ENCODE data around the gene DDX54. TPM values are rescaled to one million over a fixed set of nuclear protein-coding genes. Genes with fewer than 3 reads are reported as not detected.
A peak's percentile ranks its signal among the peaks of the same experiment; 100 is the strongest.

Gene DDX54
- total and polyA plus RNA-seq, 5 experiments from 2014 or later, result 17.9 to 81.8 (median 38.2) TPM

GRCh38 chr12:113152835-113153814, 32.2 kb downstream of the DDX54 start:
- DNase-seq (peak; percentile 20 to 79 (median 68)), ATAC-seq (peak; percentile 86 to 93)
- Mint-ChIP-seq H3K36me3 (peaks cover 0 to 9% (median 0%) of the 10 kb centered on the region in 3 donors), H3K4me1 (peaks cover 9 to 36% (median 21%) of the 10 kb centered on the region in 4 donors), H3K4me3 (peak overlapping the region; percentile 75 to 89 (median 83)), H3K27me3 (peaks cover 0 to 25% (median 0%) of the 10 kb centered on the region in 5 donors), H3K27ac (peak overlapping the region in 6 of 10 donors; percentile 22 to 86 (median 55)), H3K9me3 (no peaks in the 10 kb centered on the region)
- POLR2A ChIA-PET, result interaction anchor here (0.6 to 0.9 kb wide), 3 partner anchors 69 to 253 kb away, joined by 3 to 6 read pairs (median 5); no protein-coding TSS in a partner anchor

GRCh38 chr12:113152196-113152834, 33.0 kb downstream of the DDX54 start:
- peaks cover 0 to 25% (median 0%) of the 10 kb centered on the region in 5 donors for H3K27me3 Mint-ChIP-seq
- H3K36me3 Mint-ChIP-seq, result peaks cover 0 to under 1% (median 0%) of the 10 kb centered on the region in 3 donors
- no peak for ATAC-seq
- peak overlapping the region; percentile 75 to 89 (median 83) for H3K4me3 Mint-ChIP-seq
- peak overlapping the region in 8 of 10 donors; percentile 22 to 86 (median 61) for H3K27ac Mint-ChIP-seq
- POLR2A ChIA-PET, result no interaction called here
- no peak for DNase-seq
- H3K4me1 Mint-ChIP-seq, result peaks cover 9 to 36% (median 21%) of the 10 kb centered on the region in 4 donors
- peaks cover 0 to 3% (median 1%) of the 10 kb centered on the region in 9 donors for H3K9me3 Mint-ChIP-seq

- Mint-ChIP-seq H3K4me3 (peak overlapping the region in 7 of 10 donors; percentile 80 to 89 (median 83)), H3K27ac (peak overlapping the region in 3 of 10 donors; percentile 72 to 86 (median 86)), H3K4me1 (peaks cover 9 to 33% (median 21%) of the 10 kb centered on the region in 4 donors), H3K36me3 (no peaks in the 10 kb centered on the region), H3K27me3 (peaks cover 0 to 25% (median 0%) of the 10 kb centered on the region in 5 donors), H3K9me3 (peaks cover 0 to 8% (median 2%) of the 10 kb centered on the region in 9 donors)
- POLR2A ChIA-PET, result interaction anchor here (0.7 kb wide), 1 partner anchor 64 kb away, joined by 5 read pairs; no protein-coding TSS in a partner anchor
- ATAC-seq (no peak), DNase-seq (no peak)
Observed at GRCh38 chr12:113151655-113152054, 33.6 kb downstream of the DDX54 start.

GRCh38 chr12:113149361-113150150, 35.7 kb downstream of the DDX54 start, which contains the start of gene CFAP73:
Gene CFAP73 (plus strand): TSS chr12:113149724. CDS start chr12:113149858, 134 bp downstream.
- DNase-seq (peak in 3 of 10 donors; percentile 10 to 24 (median 16)), ATAC-seq (no peak)
- H3K27me3 Mint-ChIP-seq, result peaks cover 0 to 17% (median 0%) of the 10 kb centered on the region in 5 donors
- H3K4me3 Mint-ChIP-seq, result peak within 1 kb of the TSS in 1 of 10 donors; percentile 50
- peaks cover 0 to 13% (median 2%) of the 10 kb centered on the region in 9 donors for H3K9me3 Mint-ChIP-seq
- POLR2A ChIA-PET, result no interaction called here
- no peaks in the 10 kb centered on the region for H3K36me3 Mint-ChIP-seq
- H3K4me1 Mint-ChIP-seq, result peaks cover 9 to 20% (median 18%) of the 10 kb centered on the region in 4 donors
- H3K27ac Mint-ChIP-seq, result peak within 1 kb of the TSS in 3 of 10 donors; percentile 52 to 79 (median 72)

GRCh38 chr12:113146999-113147398, 38.3 kb downstream of the DDX54 start:
- DNase-seq, result no peak
- Mint-ChIP-seq H3K27me3 (peaks cover 0 to 7% (median 0%) of the 10 kb centered on the region in 5 donors), H3K36me3 (no peaks in the 10 kb centered on the region), H3K27ac (no peak overlapping the region), H3K9me3 (peaks cover 0 to 13% (median 2%) of the 10 kb centered on the region in 9 donors), H3K4me1 (peaks cover under 1 to 13% (median 4%) of the 10 kb centered on the region in 4 donors), H3K4me3 (no peak overlapping the region)
- POLR2A ChIA-PET, result no interaction called here
- no peak for ATAC-seq

GRCh38 chr12:113145720-113146551, 39.3 kb downstream of the DDX54 start:
- peaks cover 0 to 16% (median 1%) of the 10 kb centered on the region in 4 donors for H3K4me1 Mint-ChIP-seq
- H3K27me3 Mint-ChIP-seq, result peaks cover 0 to 5% (median 0%) of the 10 kb centered on the region in 5 donors
- POLR2A ChIA-PET, result no interaction called here
- H3K9me3 Mint-ChIP-seq, result peaks cover 0 to 13% (median 2%) of the 10 kb centered on the region in 9 donors
- peak in 1 of 10 donors; percentile 10 for DNase-seq
- no peaks in the 10 kb centered on the region for H3K36me3 Mint-ChIP-seq
- H3K4me3 Mint-ChIP-seq, result no peak overlapping the region
- H3K27ac Mint-ChIP-seq, result no peak overlapping the region
- ATAC-seq, result no peak

GRCh38 chr12:113144806-113145205, 40.5 kb downstream of the DDX54 start:
- H3K27me3 Mint-ChIP-seq, result peaks cover 0 to 2% (median 0%) of the 10 kb centered on the region in 5 donors
- ATAC-seq (no peak), DNase-seq (peak in 1 of 10 donors; percentile 23)
- no peak overlapping the region for H3K4me3 Mint-ChIP-seq
- H3K27ac Mint-ChIP-seq, result no peak overlapping the region
- H3K4me1 Mint-ChIP-seq, result peaks cover 0 to 16% (median under 1%) of the 10 kb centered on the region in 4 donors
- peaks cover 0 to 13% (median 2%) of the 10 kb centered on the region in 9 donors for H3K9me3 Mint-ChIP-seq
- H3K36me3 Mint-ChIP-seq, result no peaks in the 10 kb centered on the region
- POLR2A ChIA-PET, result no interaction called here

- Mint-ChIP-seq H3K4me3 (no peak overlapping the region), H3K4me1 (peaks cover 0 to 16% (median 0%) of the 10 kb centered on the region in 4 donors), H3K36me3 (no peaks in the 10 kb centered on the region), H3K27me3 (peaks cover 0 to 2% (median 0%) of the 10 kb centered on the region in 5 donors), H3K27ac (no peak overlapping the region), H3K9me3 (peaks cover 0 to 13% (median 2%) of the 10 kb centered on the region in 9 donors)
- DNase-seq (no peak), ATAC-seq (no peak)
- POLR2A ChIA-PET, result no interaction called here
Observed at GRCh38 chr12:113143959-113144358, 41.3 kb downstream of the DDX54 start.

GRCh38 chr12:113142886-113143332, 42.4 kb downstream of the DDX54 start:
- peaks cover 0 to 2% (median 0%) of the 10 kb centered on the region in 5 donors for H3K27me3 Mint-ChIP-seq
- H3K27ac Mint-ChIP-seq, result no peak overlapping the region
- no peaks in the 10 kb centered on the region for H3K36me3 Mint-ChIP-seq
- ATAC-seq, result no peak
- H3K9me3 Mint-ChIP-seq, result peaks cover 0 to 13% (median 2%) of the 10 kb centered on the region in 9 donors
- peaks cover 0 to 16% (median 0%) of the 10 kb centered on the region in 4 donors for H3K4me1 Mint-ChIP-seq
- POLR2A ChIA-PET, result no interaction called here
- DNase-seq, result peak in 1 of 10 donors; percentile 10
- H3K4me3 Mint-ChIP-seq, result no peak overlapping the region

GRCh38 chr12:113142173-113142885, 42.9 kb downstream of the DDX54 start:
- H3K9me3 Mint-ChIP-seq, result peaks cover 0 to 11% (median 2%) of the 10 kb centered on the region in 9 donors
- peaks cover 0 to under 1% (median 0%) of the 10 kb centered on the region in 5 donors for H3K27me3 Mint-ChIP-seq
- ATAC-seq (peak in 1 of 2 donors; percentile 44), DNase-seq (peak in 1 of 10 donors; percentile 57)
- no peaks in the 10 kb centered on the region for H3K36me3 Mint-ChIP-seq
- H3K4me3 Mint-ChIP-seq, result no peak overlapping the region
- peak overlapping the region in 1 of 10 donors; percentile 15 for H3K27ac Mint-ChIP-seq
- peaks cover 0 to 16% (median 0%) of the 10 kb centered on the region in 4 donors for H3K4me1 Mint-ChIP-seq
- POLR2A ChIA-PET, result no interaction called here

Data from naive thymus-derived CD8-positive, alpha-beta T cell (primary cell).